Stimulated activated CD8-positive, alpha-beta memory T cell treated with anti-CD3 and anti-CD28 coated beads, Interleukin-15, amount 100 ng/mL, for 24 hours (primary cell): ENCODE measurements around the gene APAF1.

Source experiments
- DNase-seq: peaks from one replicate; pipeline ENCODE4 v3.0.0-alpha.2; 2020; ENCODE audit warnings: low read depth

APAF1 gene

GRCh38 chr12:98660521-98660920, 15.4 kb downstream of the APAF1 start:
- no peak for DNase-seq

- no peak for DNase-seq
These were observed 24.7 kb downstream of the APAF1 start for GRCh38 chr12:98669751-98670150.

GRCh38 chr12:98671459-98671858, 26.4 kb downstream of the APAF1 start:
- DNase-seq, result no peak

GRCh38 chr12:98674841-98675240, 29.8 kb downstream of the APAF1 start:
- DNase-seq, result no peak

GRCh38 chr12:98678236-98678945, 33.3 kb downstream of the APAF1 start:
- DNase-seq, result no peak

GRCh38 chr12:98678946-98679610, 34.0 kb downstream of the APAF1 start:
- no peak for DNase-seq

GRCh38 chr12:98679611-98680005, 34.5 kb downstream of the APAF1 start:
- no peak for DNase-seq

GRCh38 chr12:98684199-98684598, 39.1 kb downstream of the APAF1 start:
- no peak for DNase-seq

- no peak for DNase-seq
These were observed 41.5 kb downstream of the APAF1 start for GRCh38 chr12:98686603-98687002.

GRCh38 chr12:98691351-98691750, 46.3 kb downstream of the APAF1 start:
- no peak for DNase-seq

- DNase-seq, result no peak
These were observed 51.1 kb downstream of the APAF1 start for GRCh38 chr12:98696036-98696646.

- DNase-seq, result no peak
These were observed 52.1 kb downstream of the APAF1 start for GRCh38 chr12:98697209-98697608.

GRCh38 chr12:98698603-98699463, 53.7 kb downstream of the APAF1 start:
- DNase-seq, result no peak

GRCh38 chr12:98699586-98699985, 54.5 kb downstream of the APAF1 start:
- no peak for DNase-seq

GRCh38 chr12:98701166-98701565, 56.1 kb downstream of the APAF1 start:
- no peak for DNase-seq

- DNase-seq, result no peak
These were observed 63.9 kb downstream of the APAF1 start for GRCh38 chr12:98709022-98709421.

GRCh38 chr12:98714426-98714825, 69.3 kb downstream of the APAF1 start:
- DNase-seq, result no peak

GRCh38 chr12:98719515-98720504, 74.7 kb downstream of the APAF1 start:
- DNase-seq, result no peak

- no peak for DNase-seq
These were observed 76.2 kb downstream of the APAF1 start for GRCh38 chr12:98721204-98721702.

- DNase-seq, result no peak
These were observed 79.5 kb downstream of the APAF1 start for GRCh38 chr12:98724384-98725155.
